Measurements from ENCODE around the gene TPM4. TPM values are rescaled to one million over a fixed set of nuclear protein-coding genes. Genes with fewer than 3 reads are reported as not detected.

The TPM4 gene
- total RNA-seq, 4 donors from 2014 or later: 21.8 to 62.8 (median 44.1) TPM

DNA sequence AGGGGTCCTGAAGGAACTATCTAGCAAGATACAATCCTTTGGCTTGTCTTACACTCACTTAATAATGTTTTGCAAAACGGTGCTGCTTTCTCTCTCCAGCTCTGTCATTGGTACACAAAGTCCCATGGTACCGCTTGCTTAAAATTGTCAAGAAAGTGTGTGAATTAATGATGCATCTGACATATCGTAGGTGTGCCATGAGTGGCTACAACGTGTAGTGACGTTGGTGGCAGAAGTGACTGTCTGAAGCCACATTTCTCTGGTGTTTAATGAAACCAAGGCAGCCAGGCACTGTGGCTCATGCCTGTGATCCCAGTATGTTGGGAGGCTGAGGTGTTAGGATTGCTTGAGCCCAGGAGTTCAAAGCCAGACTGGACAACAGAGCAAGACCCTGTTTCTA, 69.8 kb downstream of the TPM4 start:
- no peak overlapping the region for H3K27ac ChIP-seq
- no peaks in the 10 kb centered on the region for H3K27me3 ChIP-seq
- no peaks in the 10 kb centered on the region for H3K4me1 ChIP-seq
- intact Hi-C loops (cut with DNase I; ENCODE audit: low total_unique reads) (no loop called here), in situ Hi-C loops (cut with MboI; ENCODE audit: low sequenced_read_pairs in 4 of 4) (no loop called here)
- no peaks in the 10 kb centered on the region for H3K36me3 ChIP-seq
- ATAC-seq (no peak), DNase-seq (no peak)
- no peak overlapping the region for H3K4me3 ChIP-seq
- H3K9me3 ChIP-seq: no peaks in the 10 kb centered on the region
- TF ChIP-seq, protein P1, sequence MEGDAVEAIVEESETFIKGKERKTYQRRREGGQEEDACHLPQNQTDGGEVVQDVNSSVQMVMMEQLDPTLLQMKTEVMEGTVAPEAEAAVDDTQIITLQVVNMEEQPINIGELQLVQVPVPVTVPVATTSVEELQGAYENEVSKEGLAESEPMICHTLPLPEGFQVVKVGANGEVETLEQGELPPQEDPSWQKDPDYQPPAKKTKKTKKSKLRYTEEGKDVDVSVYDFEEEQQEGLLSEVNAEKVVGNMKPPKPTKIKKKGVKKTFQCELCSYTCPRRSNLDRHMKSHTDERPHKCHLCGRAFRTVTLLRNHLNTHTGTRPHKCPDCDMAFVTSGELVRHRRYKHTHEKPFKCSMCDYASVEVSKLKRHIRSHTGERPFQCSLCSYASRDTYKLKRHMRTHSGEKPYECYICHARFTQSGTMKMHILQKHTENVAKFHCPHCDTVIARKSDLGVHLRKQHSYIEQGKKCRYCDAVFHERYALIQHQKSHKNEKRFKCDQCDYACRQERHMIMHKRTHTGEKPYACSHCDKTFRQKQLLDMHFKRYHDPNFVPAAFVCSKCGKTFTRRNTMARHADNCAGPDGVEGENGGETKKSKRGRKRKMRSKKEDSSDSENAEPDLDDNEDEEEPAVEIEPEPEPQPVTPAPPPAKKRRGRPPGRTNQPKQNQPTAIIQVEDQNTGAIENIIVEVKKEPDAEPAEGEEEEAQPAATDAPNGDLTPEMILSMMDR (IDR thresholded peaks at IDR 0.05 in 4 of 5, conservative IDR thresholded peaks at IDR 0.05 in 1 of 5): no peak
- TF ChIP-seq POLR2A (IDR thresholded peaks at IDR 0.05): no peak

DNA sequence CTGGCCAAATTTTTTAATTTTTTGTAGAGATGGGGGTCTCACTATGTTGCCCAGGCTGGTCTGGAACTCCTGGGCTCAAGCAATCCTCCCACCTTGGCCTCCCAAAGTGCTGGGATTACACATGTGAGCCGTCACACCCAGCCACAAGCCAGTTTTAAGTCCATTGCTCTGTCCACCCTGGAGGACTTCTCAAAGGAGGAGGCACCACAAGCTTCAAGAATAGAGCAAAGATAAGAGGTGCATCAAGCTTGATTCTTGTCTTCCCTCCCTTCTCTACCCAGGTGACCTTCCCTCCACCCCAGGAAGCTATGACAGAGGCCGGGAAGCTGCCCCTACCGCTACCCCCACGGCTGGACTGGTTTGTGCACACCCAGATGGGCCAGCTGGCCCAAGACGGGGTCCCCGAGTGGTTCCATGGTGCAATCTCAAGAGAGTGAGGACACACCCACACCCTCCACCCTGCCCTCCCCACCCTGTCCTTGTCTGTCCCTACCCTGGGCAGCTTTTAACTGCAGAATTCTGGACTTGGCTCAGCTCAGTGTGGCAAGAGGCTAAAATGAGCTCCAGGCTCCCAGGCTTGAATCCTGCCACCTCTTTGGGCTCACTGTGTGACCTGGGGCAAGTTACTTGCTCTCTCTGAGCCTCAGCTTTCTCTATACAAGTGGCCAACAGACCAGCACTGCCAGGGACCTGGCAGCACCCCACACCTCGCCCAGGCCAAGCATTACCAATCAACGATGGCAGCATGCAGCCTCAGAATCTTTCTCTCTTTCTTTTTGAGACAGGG, 72.3 kb downstream of the TPM4 start:
- no peaks in the 10 kb centered on the region for H3K4me1 ChIP-seq
- no peaks in the 10 kb centered on the region for H3K36me3 ChIP-seq
- H3K27ac ChIP-seq: no peak overlapping the region
- intact Hi-C loops (cut with DNase I; ENCODE audit: low total_unique reads) (no loop called here), in situ Hi-C loops (cut with MboI; ENCODE audit: low sequenced_read_pairs in 4 of 4) (no loop called here)
- no peaks in the 10 kb centered on the region for H3K9me3 ChIP-seq
- H3K27me3 ChIP-seq: no peaks in the 10 kb centered on the region
- H3K4me3 ChIP-seq: no peak overlapping the region
- no peak for TF ChIP-seq POLR2A (IDR thresholded peaks at IDR 0.05)
- TF ChIP-seq, protein P1 (IDR thresholded peaks at IDR 0.05 in 4 of 5, conservative IDR thresholded peaks at IDR 0.05 in 1 of 5): no peak
- no peak for DNase-seq
- no peak for ATAC-seq

Other genes starting within 250 kb of the TPM4 start
- under 1 TPM in 1 of 4 donors, not detected in 3; 0.98 TPM for gene CYP4F2, start 178.4 kb upstream of the TPM4 start, total RNA-seq
- gene CYP4F11, start 142.0 kb upstream of the TPM4 start, total RNA-seq: under 1 TPM; 0.10 to 0.86 (median 0.32) TPM
- not detected for gene OR10H4, start 127.5 kb upstream of the TPM4 start, total RNA-seq
- gene RAB8A, start 35.4 kb downstream of the TPM4 start, total RNA-seq: 10 to 100 TPM in 1 of 4 donors, 1 to 10 TPM in 3; 8.3 to 12.1 (median 9.2) TPM
- gene HSH2D, start 67.2 kb downstream of the TPM4 start, total RNA-seq: not detected
- not detected for gene CIB3, start 97.0 kb downstream of the TPM4 start, total RNA-seq
- 10 to 100 TPM; 57.2 to 72.3 (median 63.6) TPM for gene FAM32A, start 108.9 kb downstream of the TPM4 start, total RNA-seq
- gene AP1M1, start 121.4 kb downstream of the TPM4 start, total RNA-seq: 100 to 1,000 TPM in 1 of 4 donors, 10 to 100 TPM in 3; 68.2 to 119 (median 73.5) TPM
- gene KLF2, start 248.3 kb downstream of the TPM4 start, total RNA-seq: 10 to 100 TPM in 3 of 4 donors, 1 to 10 TPM in 1; 6.8 to 45.6 (median 32.0) TPM